Measurements from ENCODE around the gene TEAD3.

TEAD3 gene

DNA sequence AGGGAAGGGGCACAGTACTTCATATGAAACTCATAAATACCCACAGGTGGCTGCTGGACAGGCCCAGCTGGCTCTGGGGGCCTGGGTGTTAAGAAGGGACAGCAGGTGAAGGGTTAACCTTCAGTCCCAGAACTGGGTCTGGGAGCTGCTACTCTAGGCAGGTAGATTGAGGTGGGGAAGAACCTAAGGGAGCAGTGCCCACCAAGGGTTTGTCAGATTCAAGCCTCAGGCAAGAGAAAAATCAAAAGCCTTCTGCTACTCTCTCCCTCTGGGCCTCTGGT lies 23.1 kb downstream of the TEAD3 start:
- Histone ChIP-seq H3K4me1 (ENCODE audit: control insufficient read depth, insufficient read depth, low read depth, low read length) (peaks cover 16% of the 10 kb centered on the region), H3K4ac (ENCODE audit: low read depth in 1 of 2, low read length in 2 of 2) (no peak overlapping the region), H2AFZ (ENCODE audit: low read depth, low read length) (no peak overlapping the region), H3K79me1 (replicated peaks; ENCODE audit: low read length, poor library complexity, severe bottlenecking) (peaks cover 10% of the 10 kb centered on the region), H3K36me3 (ENCODE audit: control insufficient read depth in 1 of 2, insufficient read depth in 2 of 2, low read depth in 1 of 2, low read length in 2 of 2) (peaks cover 81% of the 10 kb centered on the region in 2 experiments), H3K27me3 (ENCODE audit: control insufficient read depth in 1 of 2, insufficient read depth in 1 of 2, low read length in 2 of 2) (no peaks in the 10 kb centered on the region), H3K4me3 (ENCODE audit: insufficient read depth in 1 of 2, low read depth in 1 of 2, low read length in 2 of 2) (no peak overlapping the region), H2BK5ac (ENCODE audit: low read depth, low read length, poor library complexity, severe bottlenecking) (no peak overlapping the region), H3K9ac (ENCODE audit: low read length) (no peak overlapping the region), H3K27ac (ENCODE audit: low read length, poor library complexity, severe bottlenecking) (no peak overlapping the region), H3K23ac (ENCODE audit: low read length in 2 of 2) (no peak overlapping the region), H2BK12ac (ENCODE audit: low read length in 2 of 2) (no peak overlapping the region), H3K14ac (ENCODE audit: low read length in 2 of 2) (no peak overlapping the region), H4K8ac (ENCODE audit: low read length) (no peak overlapping the region), H2BK120ac (ENCODE audit: low read depth, low read length) (no peak overlapping the region), H3K18ac (ENCODE audit: low read depth in 1 of 2, low read length in 2 of 2) (no peak overlapping the region), H3K4me2 (ENCODE audit: low read length, poor library complexity, severe bottlenecking) (no peak overlapping the region), H2AK5ac (ENCODE audit: low read length, severe bottlenecking) (peak overlapping the region; percentile 22), H2BK15ac (ENCODE audit: low read depth, poor library complexity, severe bottlenecking) (no peak overlapping the region), H3K9me3 (ENCODE audit: control insufficient read depth, low read length) (no peaks in the 10 kb centered on the region), H4K91ac (ENCODE audit: low read length) (no peak overlapping the region)
- no peak for DNase-seq

- H4K91ac ChIP-seq (ENCODE audit: low read length) = no peak overlapping the region
- no peak overlapping the region for H2BK120ac ChIP-seq (ENCODE audit: low read depth, low read length)
- H2AFZ ChIP-seq (ENCODE audit: low read depth, low read length) = no peak overlapping the region
- H2AK5ac ChIP-seq (ENCODE audit: low read length, severe bottlenecking) = no peak overlapping the region
- DNase-seq = no peak
- 81% methylated on average over 6 of the region's 9 CpGs for WGBS
- no peak overlapping the region for H3K4me2 ChIP-seq (ENCODE audit: low read length, poor library complexity, severe bottlenecking)
- H3K79me1 ChIP-seq (replicated peaks; ENCODE audit: low read length, poor library complexity, severe bottlenecking) = peaks cover 10% of the 10 kb centered on the region
- H3K14ac ChIP-seq (ENCODE audit: low read length in 2 of 2) = no peak overlapping the region
- H3K18ac ChIP-seq (ENCODE audit: low read depth in 1 of 2, low read length in 2 of 2) = no peak overlapping the region
- peak overlapping the region; percentile 59 for H4K8ac ChIP-seq (ENCODE audit: low read length)
- H3K27ac ChIP-seq (ENCODE audit: low read length, poor library complexity, severe bottlenecking) = peak overlapping the region; percentile 8
- H2BK12ac ChIP-seq (ENCODE audit: low read length in 2 of 2) = no peak overlapping the region
- H3K4me3 ChIP-seq (ENCODE audit: insufficient read depth in 1 of 2, low read depth in 1 of 2, low read length in 2 of 2) = no peak overlapping the region
- peaks cover 77 to 80% of the 10 kb centered on the region in 2 experiments for H3K36me3 ChIP-seq (ENCODE audit: control insufficient read depth in 1 of 2, insufficient read depth in 2 of 2, low read depth in 1 of 2, low read length in 2 of 2)
- no peak overlapping the region for H2BK15ac ChIP-seq (ENCODE audit: low read depth, poor library complexity, severe bottlenecking)
- no peak overlapping the region for H3K4ac ChIP-seq (ENCODE audit: low read depth in 1 of 2, low read length in 2 of 2)
- H3K27me3 ChIP-seq (ENCODE audit: control insufficient read depth in 1 of 2, insufficient read depth in 1 of 2, low read length in 2 of 2) = no peaks in the 10 kb centered on the region
- no peaks in the 10 kb centered on the region for H3K9me3 ChIP-seq (ENCODE audit: control insufficient read depth, low read length)
- H2BK5ac ChIP-seq (ENCODE audit: low read depth, low read length, poor library complexity, severe bottlenecking) = no peak overlapping the region
- peaks cover 16% of the 10 kb centered on the region for H3K4me1 ChIP-seq (ENCODE audit: control insufficient read depth, insufficient read depth, low read depth, low read length)
- no peak overlapping the region for H3K9ac ChIP-seq (ENCODE audit: low read length)
- no peak overlapping the region for H3K23ac ChIP-seq (ENCODE audit: low read length in 2 of 2)
These were observed 23.6 kb downstream of the TEAD3 start for GRCh38 chr6:35473075-35473849.

- H3K4me1 ChIP-seq (ENCODE audit: control insufficient read depth, insufficient read depth, low read depth, low read length) = peaks cover 19% of the 10 kb centered on the region
- H3K18ac ChIP-seq (ENCODE audit: low read depth in 1 of 2, low read length in 2 of 2) = no peak overlapping the region
- no peak overlapping the region for H2BK120ac ChIP-seq (ENCODE audit: low read depth, low read length)
- H2AFZ ChIP-seq (ENCODE audit: low read depth, low read length) = no peak overlapping the region
- H3K23ac ChIP-seq (ENCODE audit: low read length in 2 of 2) = no peak overlapping the region
- no peak overlapping the region for H4K91ac ChIP-seq (ENCODE audit: low read length)
- H3K9me3 ChIP-seq (ENCODE audit: control insufficient read depth, low read length) = no peaks in the 10 kb centered on the region
- H2AK5ac ChIP-seq (ENCODE audit: low read length, severe bottlenecking) = no peak overlapping the region
- peak overlapping the region; percentile 8 for H3K27ac ChIP-seq (ENCODE audit: low read length, poor library complexity, severe bottlenecking)
- H3K14ac ChIP-seq (ENCODE audit: low read length in 2 of 2) = no peak overlapping the region
- no peak overlapping the region for H2BK15ac ChIP-seq (ENCODE audit: low read depth, poor library complexity, severe bottlenecking)
- peak overlapping the region; percentile 43 for H3K9ac ChIP-seq (ENCODE audit: low read length)
- H2BK5ac ChIP-seq (ENCODE audit: low read depth, low read length, poor library complexity, severe bottlenecking) = no peak overlapping the region
- peaks cover 9% of the 10 kb centered on the region for H3K79me1 ChIP-seq (replicated peaks; ENCODE audit: low read length, poor library complexity, severe bottlenecking)
- H3K4ac ChIP-seq (ENCODE audit: low read depth in 1 of 2, low read length in 2 of 2) = no peak overlapping the region
- H3K36me3 ChIP-seq (ENCODE audit: control insufficient read depth in 1 of 2, insufficient read depth in 2 of 2, low read depth in 1 of 2, low read length in 2 of 2) = peaks cover 66 to 67% of the 10 kb centered on the region in 2 experiments
- H4K8ac ChIP-seq (ENCODE audit: low read length) = peak overlapping the region; percentile 19
- DNase-seq = no peak
- H3K4me3 ChIP-seq (ENCODE audit: insufficient read depth in 1 of 2, low read depth in 1 of 2, low read length in 2 of 2) = no peak overlapping the region
- peak overlapping the region; percentile 19 for H3K4me2 ChIP-seq (ENCODE audit: low read length, poor library complexity, severe bottlenecking)
- 61% methylated on average over 5 of the region's 8 CpGs for WGBS
- no peaks in the 10 kb centered on the region for H3K27me3 ChIP-seq (ENCODE audit: control insufficient read depth in 1 of 2, insufficient read depth in 1 of 2, low read length in 2 of 2)
- no peak overlapping the region for H2BK12ac ChIP-seq (ENCODE audit: low read length in 2 of 2)
These were observed 25.0 kb downstream of the TEAD3 start for GRCh38 chr6:35471836-35472345.

GRCh38 chr6:35470663-35471120 lies 26.2 kb downstream of the TEAD3 start:
- Histone ChIP-seq H2BK5ac (ENCODE audit: low read depth, low read length, poor library complexity, severe bottlenecking) (no peak overlapping the region), H2BK120ac (ENCODE audit: low read depth, low read length) (no peak overlapping the region), H3K27ac (ENCODE audit: low read length, poor library complexity, severe bottlenecking) (peak overlapping the region; percentile 64), H3K4me2 (ENCODE audit: low read length, poor library complexity, severe bottlenecking) (peak overlapping the region; percentile 20), H3K4me1 (ENCODE audit: control insufficient read depth, insufficient read depth, low read depth, low read length) (peaks cover 19% of the 10 kb centered on the region), H3K27me3 (ENCODE audit: control insufficient read depth in 1 of 2, insufficient read depth in 1 of 2, low read length in 2 of 2) (no peaks in the 10 kb centered on the region), H4K91ac (ENCODE audit: low read length) (no peak overlapping the region), H3K18ac (ENCODE audit: low read depth in 1 of 2, low read length in 2 of 2) (no peak overlapping the region), H3K79me1 (replicated peaks; ENCODE audit: low read length, poor library complexity, severe bottlenecking) (peaks cover 9% of the 10 kb centered on the region), H2BK15ac (ENCODE audit: low read depth, poor library complexity, severe bottlenecking) (no peak overlapping the region), H3K23ac (ENCODE audit: low read length in 2 of 2) (no peak overlapping the region), H3K9ac (ENCODE audit: low read length) (peak overlapping the region; percentile 96), H2AK5ac (ENCODE audit: low read length, severe bottlenecking) (no peak overlapping the region), H3K14ac (ENCODE audit: low read length in 2 of 2) (no peak overlapping the region), H4K8ac (ENCODE audit: low read length) (no peak overlapping the region), H3K4ac (ENCODE audit: low read depth in 1 of 2, low read length in 2 of 2) (no peak overlapping the region), H3K9me3 (ENCODE audit: control insufficient read depth, low read length) (no peaks in the 10 kb centered on the region), H2BK12ac (ENCODE audit: low read length in 2 of 2) (no peak overlapping the region), H3K36me3 (ENCODE audit: control insufficient read depth in 1 of 2, insufficient read depth in 2 of 2, low read depth in 1 of 2, low read length in 2 of 2) (peaks cover 57 to 64% of the 10 kb centered on the region in 2 experiments), H2AFZ (ENCODE audit: low read depth, low read length) (no peak overlapping the region), H3K4me3 (ENCODE audit: insufficient read depth in 1 of 2, low read depth in 1 of 2, low read length in 2 of 2) (peak overlapping the region in 1 of 2 experiments; percentile 79)
- no peak for DNase-seq
- whole genome bisulfite sequencing = 59% methylated on average over 1 of the region's 3 CpGs
